ENCODE data around the gene MYO5A. TPM values are rescaled to one million over a fixed set of nuclear protein-coding genes. Genes with fewer than 3 reads are reported as not detected.
"Not testable (repeated sequence)": the region's sequence is repeated elsewhere in the genome, so short reads cannot be mapped to it uniquely, and the experiment has no call there.

MYO5A gene
- total RNA-seq, 1 donor from 2014 or later: 41.0 TPM

DNA sequence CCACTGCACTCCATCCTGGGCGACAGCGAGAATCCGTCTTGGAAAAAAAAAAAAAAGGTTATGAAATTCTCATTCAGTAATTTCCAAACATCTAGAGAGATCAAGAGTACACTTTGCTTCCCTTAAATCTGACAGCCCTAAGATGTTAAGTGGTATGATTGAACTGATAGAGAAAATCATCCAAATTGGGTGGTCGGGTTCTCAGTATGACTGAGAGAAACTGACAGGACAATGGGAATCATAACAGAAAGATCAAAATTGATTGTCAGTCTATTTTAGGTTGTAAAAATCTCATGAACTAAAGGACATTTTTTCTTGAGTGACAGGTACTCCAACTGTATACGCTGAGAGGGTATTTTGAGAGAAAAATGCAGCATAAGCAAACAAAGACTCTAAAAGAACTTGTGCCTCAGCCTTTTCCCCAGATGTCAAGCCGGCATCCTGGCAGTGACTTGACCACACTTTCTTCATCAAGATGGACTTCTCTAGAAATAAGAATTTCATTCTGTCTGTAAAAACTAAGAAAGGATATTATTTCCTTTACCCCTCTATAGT, 65.8 kb downstream of the MYO5A start:
- H3K36me3 Mint-ChIP-seq (ENCODE audit: low read depth): peaks cover 3% of the 10 kb centered on the region
- peaks cover 9% of the 10 kb centered on the region for H3K9me3 Mint-ChIP-seq (ENCODE audit: low read depth)
- H3K4me3 Mint-ChIP-seq (ENCODE audit: unreplicated experiment): no peak overlapping the region
- no peaks in the 10 kb centered on the region for H3K27me3 Mint-ChIP-seq (ENCODE audit: low read depth)
- H3K27ac Mint-ChIP-seq (ENCODE audit: unreplicated experiment): no peak overlapping the region
- TF ChIP-seq, protein P1, sequence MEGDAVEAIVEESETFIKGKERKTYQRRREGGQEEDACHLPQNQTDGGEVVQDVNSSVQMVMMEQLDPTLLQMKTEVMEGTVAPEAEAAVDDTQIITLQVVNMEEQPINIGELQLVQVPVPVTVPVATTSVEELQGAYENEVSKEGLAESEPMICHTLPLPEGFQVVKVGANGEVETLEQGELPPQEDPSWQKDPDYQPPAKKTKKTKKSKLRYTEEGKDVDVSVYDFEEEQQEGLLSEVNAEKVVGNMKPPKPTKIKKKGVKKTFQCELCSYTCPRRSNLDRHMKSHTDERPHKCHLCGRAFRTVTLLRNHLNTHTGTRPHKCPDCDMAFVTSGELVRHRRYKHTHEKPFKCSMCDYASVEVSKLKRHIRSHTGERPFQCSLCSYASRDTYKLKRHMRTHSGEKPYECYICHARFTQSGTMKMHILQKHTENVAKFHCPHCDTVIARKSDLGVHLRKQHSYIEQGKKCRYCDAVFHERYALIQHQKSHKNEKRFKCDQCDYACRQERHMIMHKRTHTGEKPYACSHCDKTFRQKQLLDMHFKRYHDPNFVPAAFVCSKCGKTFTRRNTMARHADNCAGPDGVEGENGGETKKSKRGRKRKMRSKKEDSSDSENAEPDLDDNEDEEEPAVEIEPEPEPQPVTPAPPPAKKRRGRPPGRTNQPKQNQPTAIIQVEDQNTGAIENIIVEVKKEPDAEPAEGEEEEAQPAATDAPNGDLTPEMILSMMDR (IDR thresholded peaks at IDR 0.05): no peak
- peaks cover 12% of the 10 kb centered on the region for H3K4me1 Mint-ChIP-seq (ENCODE audit: low read depth)
- DNase-seq (ENCODE audit: low spot score): no peak

DNA sequence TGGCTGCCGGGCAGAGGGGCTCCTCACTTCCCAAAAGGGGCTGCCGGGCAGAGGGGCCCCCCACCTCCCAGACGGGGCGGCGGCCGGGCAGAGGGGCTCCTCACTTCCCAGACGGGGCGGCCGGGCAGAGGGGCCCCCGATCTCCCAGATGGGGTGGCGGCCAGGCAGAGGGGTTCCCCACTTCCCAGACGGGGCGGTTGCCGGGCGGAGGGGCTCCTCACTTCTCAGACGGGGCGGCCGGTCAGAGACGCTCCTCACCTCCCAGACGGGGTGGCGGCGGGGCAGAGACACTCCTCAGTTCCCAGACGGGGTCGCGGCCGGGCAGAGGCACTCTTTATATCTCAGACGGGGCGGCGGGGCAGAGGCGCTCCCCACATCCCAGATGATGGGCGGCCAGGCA, 69.0 kb downstream of the MYO5A start:
- H3K27ac Mint-ChIP-seq (ENCODE audit: unreplicated experiment); H3K4me3 Mint-ChIP-seq (ENCODE audit: unreplicated experiment); DNase-seq (ENCODE audit: low spot score); H3K36me3 Mint-ChIP-seq (ENCODE audit: low read depth); H3K27me3 Mint-ChIP-seq (ENCODE audit: low read depth): not testable (repeated sequence)
- H3K9me3 Mint-ChIP-seq (ENCODE audit: low read depth): peaks cover 15% of the 10 kb centered on the region
- peaks cover 21% of the 10 kb centered on the region for H3K4me1 Mint-ChIP-seq (ENCODE audit: low read depth)

DNA sequence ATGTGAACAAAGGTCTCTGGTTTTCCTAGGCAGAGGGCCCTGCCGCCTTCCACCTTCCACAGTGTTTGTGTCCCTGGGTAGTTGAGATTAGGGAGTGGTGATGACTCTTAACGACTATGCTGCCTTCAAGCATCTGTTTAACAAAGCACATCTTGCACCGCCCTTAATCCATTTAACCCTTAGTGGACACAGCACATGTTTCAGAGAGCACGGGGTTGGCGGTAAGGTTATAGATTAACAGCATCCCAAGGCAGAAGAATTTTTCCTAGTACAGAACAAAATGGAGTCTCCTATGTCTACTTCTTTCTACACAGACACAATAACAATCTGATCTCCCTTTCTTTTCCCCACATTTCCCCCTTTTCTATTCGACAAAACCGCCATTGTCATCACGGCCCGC, 69.4 kb downstream of the MYO5A start:
- not testable (repeated sequence) for H3K27ac Mint-ChIP-seq (ENCODE audit: unreplicated experiment); H3K4me3 Mint-ChIP-seq (ENCODE audit: unreplicated experiment); H3K27me3 Mint-ChIP-seq (ENCODE audit: low read depth)

DNA sequence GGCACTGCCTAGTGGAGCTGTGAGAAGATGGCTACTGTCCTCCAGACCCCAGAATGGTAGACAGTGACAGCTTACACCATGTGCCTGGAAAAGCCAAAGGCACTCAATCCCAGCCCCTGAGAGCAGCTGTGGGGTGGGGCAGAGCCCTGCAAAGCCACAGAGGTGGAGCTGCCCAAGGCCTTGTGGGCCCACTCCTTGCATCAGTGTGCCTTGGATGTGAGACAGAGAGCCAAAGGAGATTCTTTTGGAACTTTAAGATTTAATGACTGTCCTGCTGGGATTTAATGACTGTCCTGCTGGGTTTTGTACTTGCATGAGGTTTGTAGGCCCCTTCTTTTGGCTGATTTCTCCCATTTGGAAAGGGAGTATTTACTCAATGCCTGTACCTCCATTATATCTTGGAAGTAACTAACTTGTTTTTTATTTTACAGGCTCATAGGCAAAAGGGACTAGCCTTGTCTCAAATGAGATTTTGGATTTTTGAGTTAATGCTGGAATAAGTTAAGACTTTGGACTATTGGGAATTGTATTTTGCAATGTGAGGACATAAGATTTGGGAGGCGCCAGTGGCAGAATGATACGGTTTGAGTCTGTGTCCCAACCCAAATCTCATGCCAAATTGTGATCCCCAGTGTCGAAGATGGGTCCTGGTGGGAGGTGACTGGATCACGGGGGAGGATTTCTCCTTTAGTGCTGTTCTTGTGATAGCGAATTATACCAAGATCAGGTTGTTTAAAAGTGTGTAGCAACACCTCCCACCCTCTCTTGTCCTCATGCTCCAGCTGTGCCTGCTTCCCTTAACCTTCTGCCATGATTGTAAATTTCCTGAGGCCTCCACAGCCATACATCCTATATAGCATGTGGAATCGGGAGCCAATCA, 80.4 kb downstream of the MYO5A start:
- H3K36me3 Mint-ChIP-seq (ENCODE audit: low read depth): peaks cover 2% of the 10 kb centered on the region
- H3K4me3 Mint-ChIP-seq (ENCODE audit: unreplicated experiment): no peak overlapping the region
- TF ChIP-seq, protein P1 (IDR thresholded peaks at IDR 0.05): no peak
- H3K4me1 Mint-ChIP-seq (ENCODE audit: low read depth): peaks cover 13% of the 10 kb centered on the region
- no peak for DNase-seq (ENCODE audit: low spot score)
- peaks cover 2% of the 10 kb centered on the region for H3K9me3 Mint-ChIP-seq (ENCODE audit: low read depth)
- H3K27me3 Mint-ChIP-seq (ENCODE audit: low read depth): no peaks in the 10 kb centered on the region
- H3K27ac Mint-ChIP-seq (ENCODE audit: unreplicated experiment): no peak overlapping the region

More for the DNA sequence above, 69.4 kb downstream of the MYO5A start:
- DNase-seq (ENCODE audit: low spot score); H3K36me3 Mint-ChIP-seq (ENCODE audit: low read depth): not testable (repeated sequence)
- peaks cover 21% of the 10 kb centered on the region for H3K4me1 Mint-ChIP-seq (ENCODE audit: low read depth)
- H3K9me3 Mint-ChIP-seq (ENCODE audit: low read depth): peaks cover 18% of the 10 kb centered on the region

DNA sequence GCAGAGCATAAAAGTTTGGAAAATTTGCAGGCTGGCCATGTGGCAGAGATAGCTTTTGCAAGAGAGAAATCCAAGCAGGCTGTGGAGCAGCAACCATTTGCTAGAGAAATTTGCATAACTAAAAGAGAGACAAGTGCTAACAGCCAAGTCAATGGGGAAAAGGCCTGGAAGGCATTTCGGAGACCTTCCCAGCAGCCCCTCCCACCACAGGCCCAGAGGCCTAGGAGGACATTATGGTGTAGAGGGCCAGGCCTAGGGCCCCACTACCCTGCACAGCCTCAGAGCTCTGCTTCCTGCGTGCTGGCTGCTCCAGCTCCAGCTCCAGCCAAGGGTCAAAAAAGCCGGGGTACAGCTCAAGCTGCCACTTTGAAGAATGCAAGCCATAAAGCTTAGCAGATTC, 82.7 kb downstream of the MYO5A start:
- Mint-ChIP-seq H3K27me3 (ENCODE audit: low read depth) (no peaks in the 10 kb centered on the region), H3K4me3 (ENCODE audit: unreplicated experiment) (no peak overlapping the region), H3K9me3 (ENCODE audit: low read depth) (no peaks in the 10 kb centered on the region), H3K4me1 (ENCODE audit: low read depth) (peaks cover 26% of the 10 kb centered on the region), H3K36me3 (ENCODE audit: low read depth) (no peaks in the 10 kb centered on the region), H3K27ac (ENCODE audit: unreplicated experiment) (no peak overlapping the region)
- DNase-seq (ENCODE audit: low spot score): no peak
- TF ChIP-seq, protein P1 (IDR thresholded peaks at IDR 0.05): no peak

DNA sequence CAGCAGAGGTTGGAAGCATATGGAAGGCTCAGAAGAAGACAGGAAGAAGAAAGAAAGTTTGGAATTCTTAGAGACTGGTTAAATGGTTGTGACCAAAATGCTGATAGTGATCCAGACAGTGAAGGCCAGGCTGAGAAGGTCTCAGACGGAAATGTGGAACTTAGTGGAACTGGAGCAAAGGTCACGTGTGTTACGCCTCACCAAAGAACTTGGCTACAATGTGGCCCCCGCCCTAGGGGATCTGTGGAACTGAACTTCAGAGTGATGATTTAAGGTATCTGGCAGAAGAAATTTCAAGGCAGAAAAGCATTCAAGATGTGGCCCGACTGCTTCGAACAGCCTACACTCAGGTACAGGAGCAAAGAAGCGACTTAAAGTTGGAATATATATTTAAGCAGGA, 83.1 kb downstream of the MYO5A start:
- no peak overlapping the region for H3K4me3 Mint-ChIP-seq (ENCODE audit: unreplicated experiment)
- no peaks in the 10 kb centered on the region for H3K36me3 Mint-ChIP-seq (ENCODE audit: low read depth)
- no peak for DNase-seq (ENCODE audit: low spot score)

DNA sequence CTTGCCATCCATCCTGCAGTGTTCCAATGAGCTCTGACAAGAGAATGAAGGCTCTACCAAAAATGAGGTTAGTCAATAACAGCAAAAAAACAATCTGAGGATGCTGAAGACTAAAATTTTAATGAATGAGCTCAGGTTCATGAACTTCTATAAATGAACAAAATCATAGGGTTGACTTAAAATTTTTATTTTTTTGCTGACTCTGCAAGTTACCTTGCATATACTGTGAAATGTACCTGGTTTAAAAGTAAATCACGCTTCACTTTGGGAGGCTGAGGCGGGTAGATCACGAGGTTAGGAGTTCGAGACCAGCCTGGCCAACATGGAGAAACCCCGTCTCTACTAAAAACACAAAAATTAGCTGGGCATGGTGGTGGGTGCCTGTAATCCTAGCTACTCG, 85.5 kb downstream of the MYO5A start:
- H3K4me3 Mint-ChIP-seq (ENCODE audit: unreplicated experiment); H3K9me3 Mint-ChIP-seq (ENCODE audit: low read depth); H3K27ac Mint-ChIP-seq (ENCODE audit: unreplicated experiment); H3K27me3 Mint-ChIP-seq (ENCODE audit: low read depth); DNase-seq (ENCODE audit: low spot score); H3K36me3 Mint-ChIP-seq (ENCODE audit: low read depth): not testable (repeated sequence)
- peaks cover 37% of the 10 kb centered on the region for H3K4me1 Mint-ChIP-seq (ENCODE audit: low read depth)

More for the DNA sequence above, 83.1 kb downstream of the MYO5A start:
- peaks cover 28% of the 10 kb centered on the region for H3K4me1 Mint-ChIP-seq (ENCODE audit: low read depth)
- TF ChIP-seq, protein P1 (IDR thresholded peaks at IDR 0.05): no peak
- no peaks in the 10 kb centered on the region for H3K27me3 Mint-ChIP-seq (ENCODE audit: low read depth)
- H3K27ac Mint-ChIP-seq (ENCODE audit: unreplicated experiment): peak overlapping the region; percentile 55
- H3K9me3 Mint-ChIP-seq (ENCODE audit: low read depth): no peaks in the 10 kb centered on the region
